Measurements from ENCODE around the gene TPPP3. TPM values are rescaled to one million over a fixed set of nuclear protein-coding genes. Genes with fewer than 3 reads are reported as not detected.
A peak's percentile ranks its signal among the peaks of the same experiment; 100 is the strongest.

The TPPP3 gene
- total RNA-seq (ENCODE audit: insufficient read depth, low replicate concordance) = 26.5 TPM

GRCh38 chr16:67393111-67393787 is at the start of gene TPPP3:
Gene TPPP3 (minus strand): TSS chr16:67393498. CDS start chr16:67391111, 2,387 bp downstream.
- peak; percentile 93 for DNase-seq (ENCODE audit: low spot score)

GRCh38 chr16:67442581-67443255 is 49.4 kb upstream of the TPPP3 start:
- DNase-seq (ENCODE audit: low spot score) = no peak

- no peak for DNase-seq (ENCODE audit: low spot score)
These were observed 48.6 kb upstream of the TPPP3 start for GRCh38 chr16:67441907-67442306.

- no peak for DNase-seq (ENCODE audit: low spot score)
These were observed 48.0 kb upstream of the TPPP3 start for GRCh38 chr16:67441271-67441753.

- no peak for DNase-seq (ENCODE audit: low spot score)
These were observed 45.6 kb upstream of the TPPP3 start for GRCh38 chr16:67438824-67439393.

GRCh38 chr16:67438098-67438791 is 44.9 kb upstream of the TPPP3 start:
- no peak for DNase-seq (ENCODE audit: low spot score)

- no peak for DNase-seq (ENCODE audit: low spot score)
These were observed 44.2 kb upstream of the TPPP3 start for GRCh38 chr16:67437513-67437912.

- no peak for DNase-seq (ENCODE audit: low spot score)
These were observed 43.4 kb upstream of the TPPP3 start for GRCh38 chr16:67436640-67437193.

- DNase-seq (ENCODE audit: low spot score) = no peak
These were observed 42.5 kb upstream of the TPPP3 start for GRCh38 chr16:67435758-67436164.

GRCh38 chr16:67433131-67433719 is 39.9 kb upstream of the TPPP3 start:
- DNase-seq (ENCODE audit: low spot score) = no peak

- DNase-seq (ENCODE audit: low spot score) = no peak
These were observed 39.2 kb upstream of the TPPP3 start for GRCh38 chr16:67432506-67432890.

GRCh38 chr16:67431775-67432505 is 38.6 kb upstream of the TPPP3 start:
- DNase-seq (ENCODE audit: low spot score) = no peak

- DNase-seq (ENCODE audit: low spot score) = peak; percentile 54
These were observed 37.9 kb upstream of the TPPP3 start, which contains the start of gene HSD11B2 for GRCh38 chr16:67430977-67431774. Gene HSD11B2 (plus strand): TSS chr16:67431121. CDS start chr16:67431249, 128 bp downstream.

GRCh38 chr16:67430504-67430976 is 37.2 kb upstream of the TPPP3 start:
- no peak for DNase-seq (ENCODE audit: low spot score)

- no peak for DNase-seq (ENCODE audit: low spot score)
These were observed 36.7 kb upstream of the TPPP3 start for GRCh38 chr16:67429799-67430503.

- no peak for DNase-seq (ENCODE audit: low spot score)
These were observed 35.9 kb upstream of the TPPP3 start for GRCh38 chr16:67429053-67429798.

GRCh38 chr16:67428146-67428731 is 34.9 kb upstream of the TPPP3 start:
- DNase-seq (ENCODE audit: low spot score) = peak; percentile 70

- DNase-seq (ENCODE audit: low spot score) = no peak
These were observed 33.7 kb upstream of the TPPP3 start for GRCh38 chr16:67426950-67427349.
